HL-60/S4 (cell line): ENCODE measurements around the gene NCEH1.

Source experiments
- in situ Hi-C: fragments of 300-500 bp; cut with MboI; formaldehyde crosslinking; loops from 2 replicates; pipeline ENCODE4 v1.14.3; 2022; ENCODE audit warnings: low sequenced_read_pairs

Gene NCEH1

DNA sequence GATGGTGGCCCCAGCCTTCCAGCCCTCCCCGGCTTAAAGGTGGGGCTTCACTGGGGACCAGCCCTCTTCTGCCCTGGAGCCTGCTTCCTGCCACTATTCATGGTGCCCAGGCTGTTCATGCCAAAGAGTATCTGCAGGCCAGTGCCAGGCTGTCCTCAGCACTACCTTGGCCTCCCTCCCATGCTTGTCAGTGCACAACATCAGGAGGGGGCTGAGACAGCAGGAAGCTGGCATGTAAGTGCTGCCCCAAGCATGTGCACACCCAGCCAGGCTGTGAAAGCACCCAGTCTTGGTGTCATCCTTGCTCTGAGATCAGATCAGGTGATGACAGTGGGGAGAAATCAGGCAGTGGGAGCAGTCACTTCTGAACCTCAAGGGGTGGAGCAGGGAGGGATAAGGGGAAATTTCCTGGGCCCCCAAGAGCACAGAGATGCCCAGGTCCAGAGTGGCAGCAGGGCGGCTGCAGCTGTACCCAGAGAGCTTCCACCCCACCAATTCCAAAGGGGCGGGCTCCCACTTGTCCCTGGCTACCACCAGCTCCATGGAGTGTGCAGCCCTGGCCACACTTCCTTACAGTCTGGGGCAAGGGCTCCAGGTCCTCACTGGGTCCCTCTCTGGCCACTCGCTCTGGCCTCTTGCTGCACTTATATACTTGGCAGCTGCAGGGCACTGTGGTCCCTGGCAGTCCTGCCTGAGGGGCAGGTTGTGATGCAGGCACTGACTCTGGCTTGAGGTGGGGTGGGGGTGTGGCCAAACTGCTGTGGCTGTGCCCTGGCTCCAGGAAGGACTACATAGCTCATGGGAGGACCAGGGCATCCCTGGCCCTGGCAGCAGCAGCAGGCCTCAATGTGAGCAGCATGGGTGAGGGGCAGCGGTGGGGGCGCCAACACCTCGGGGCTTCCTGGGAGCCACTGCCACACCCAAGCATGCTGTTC, 96.3 kb downstream of the NCEH1 start:
- in situ Hi-C loops = no loop called here

DNA sequence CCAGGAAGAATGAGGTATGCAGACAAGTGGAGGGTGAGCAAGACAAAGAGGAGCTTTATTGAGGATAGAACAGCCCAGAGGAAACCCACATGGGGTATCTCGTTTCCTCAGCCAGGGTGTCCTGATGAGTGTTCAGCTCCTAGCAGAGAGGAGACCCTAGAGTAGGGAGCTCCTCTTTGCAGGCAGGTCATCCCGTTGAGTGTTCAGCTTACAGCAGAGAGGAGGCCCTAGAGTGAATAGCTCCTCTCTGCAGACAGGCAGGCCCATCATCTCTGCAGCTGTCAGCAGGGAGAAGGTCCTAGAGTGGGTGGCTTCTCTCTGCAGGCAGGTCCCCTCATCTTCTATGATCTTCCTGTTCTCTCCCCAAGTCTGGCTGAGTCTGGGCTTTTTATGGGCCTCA, 97.0 kb downstream of the NCEH1 start:
- in situ Hi-C loops = no loop called here

DNA sequence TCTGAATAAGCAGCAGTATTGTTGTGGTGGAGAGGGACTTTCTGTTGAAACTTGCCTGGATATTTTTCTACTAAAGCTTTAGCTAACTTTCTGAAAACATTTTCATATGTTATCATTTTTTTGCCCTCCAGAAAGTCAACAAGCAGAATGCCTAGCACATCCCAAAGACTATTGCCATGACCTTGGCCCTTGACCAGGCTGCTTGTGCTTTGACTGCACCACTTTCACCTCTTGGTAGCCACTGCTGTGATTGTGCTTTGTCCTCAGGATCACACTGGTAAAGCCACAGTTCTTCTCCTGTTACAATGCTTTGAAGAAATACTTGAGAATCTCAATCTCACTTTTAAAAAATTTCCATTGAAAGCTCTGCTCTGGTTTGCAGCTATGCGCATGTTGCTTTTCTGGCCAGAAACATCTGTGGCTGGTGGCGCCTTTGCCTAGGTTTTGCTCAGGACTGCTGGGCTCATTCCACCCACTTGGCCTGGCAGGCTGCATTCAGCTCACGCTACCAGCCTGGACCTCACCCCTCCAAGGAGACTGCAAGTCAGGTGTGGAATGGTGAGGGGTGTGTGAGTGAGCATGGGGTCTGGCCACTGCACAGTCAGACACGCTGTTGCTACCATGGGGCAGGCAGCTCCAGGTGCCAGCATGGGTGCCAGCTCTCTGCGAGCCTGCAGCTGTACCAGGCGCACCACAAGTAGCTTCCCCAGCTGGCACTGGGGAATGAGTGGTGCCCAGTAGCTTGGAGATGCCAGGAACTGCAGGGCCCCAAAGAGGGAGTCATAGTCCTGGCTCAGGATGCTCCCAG, 97.8 kb downstream of the NCEH1 start:
- in situ Hi-C loops = no loop called here

DNA sequence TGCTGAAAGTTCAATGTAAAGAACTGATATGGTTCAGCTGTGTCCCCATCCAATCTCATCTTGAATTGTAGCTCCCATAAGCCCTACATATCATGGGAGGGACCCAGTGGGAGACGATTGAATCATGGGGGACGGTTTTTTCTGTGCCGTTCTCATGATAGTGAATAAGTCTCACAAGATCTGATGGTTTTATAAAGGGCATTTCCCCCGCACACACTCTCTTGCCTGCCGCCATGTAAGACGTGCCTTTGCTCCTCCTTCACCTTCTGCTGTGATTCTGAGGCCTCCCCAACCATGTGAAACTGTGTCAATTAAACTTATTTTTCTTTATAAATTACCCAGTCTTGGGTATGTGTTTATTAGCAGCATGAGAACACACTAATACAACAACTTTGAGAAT, 101.1 kb downstream of the NCEH1 start:
- in situ Hi-C loops = no loop called here

DNA sequence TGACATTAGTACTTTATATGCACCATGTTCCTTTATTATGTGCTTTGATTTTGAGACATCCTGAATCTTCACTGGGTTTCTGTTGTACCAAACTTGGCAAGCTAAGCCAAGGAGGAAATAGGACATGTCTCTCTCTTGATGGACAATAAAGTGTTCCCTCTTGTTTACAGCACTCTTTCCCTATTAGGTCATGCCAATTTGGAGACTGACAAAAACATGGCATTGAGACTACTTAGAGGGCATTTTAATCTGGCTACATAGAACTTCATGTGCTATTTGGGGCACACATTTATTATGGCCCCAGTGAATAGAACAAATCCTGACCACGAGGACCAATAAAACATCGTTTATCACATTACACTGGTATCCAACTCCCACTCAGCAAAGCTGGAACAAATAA, 102.3 kb downstream of the NCEH1 start:
- in situ Hi-C loops = no loop called here

DNA sequence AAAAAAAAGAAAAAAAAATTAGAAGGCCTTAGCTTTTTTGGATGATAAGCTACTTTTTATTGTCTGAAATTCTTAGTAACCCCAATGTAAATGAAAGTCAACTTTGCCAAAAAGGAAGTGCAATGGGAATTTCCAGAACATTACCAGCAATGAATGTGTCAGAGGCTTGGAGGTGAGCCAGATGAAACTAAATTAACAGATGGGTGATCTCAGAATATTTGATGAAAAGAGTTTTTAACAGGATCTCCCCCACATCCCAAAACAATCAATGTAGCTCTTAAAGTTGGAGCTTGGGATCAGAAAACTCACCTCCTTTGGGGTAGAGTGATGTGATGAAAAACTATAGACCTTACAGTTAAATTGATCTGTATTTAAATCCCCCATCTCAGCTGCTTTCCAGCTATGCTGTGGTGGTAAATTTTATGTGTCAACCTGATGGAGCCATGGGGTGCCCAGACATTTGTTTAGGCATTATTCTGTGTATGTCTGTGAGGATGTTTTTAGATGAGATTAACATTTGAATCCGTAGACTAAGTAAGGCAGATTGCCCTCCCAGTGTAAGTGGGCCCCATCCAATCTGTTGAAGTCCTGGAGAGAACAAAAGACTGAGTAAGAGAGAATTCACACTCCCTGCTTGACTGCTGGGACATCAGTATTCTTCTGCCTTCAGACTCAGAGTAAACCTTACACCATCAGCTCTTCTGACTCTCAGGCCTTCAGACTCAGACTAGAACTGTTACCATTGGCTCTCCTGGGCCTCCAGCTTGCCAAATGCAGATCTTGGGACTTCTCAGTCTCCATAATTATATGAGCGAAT, 103.4 kb downstream of the NCEH1 start:
- in situ Hi-C loops = no loop called here

DNA sequence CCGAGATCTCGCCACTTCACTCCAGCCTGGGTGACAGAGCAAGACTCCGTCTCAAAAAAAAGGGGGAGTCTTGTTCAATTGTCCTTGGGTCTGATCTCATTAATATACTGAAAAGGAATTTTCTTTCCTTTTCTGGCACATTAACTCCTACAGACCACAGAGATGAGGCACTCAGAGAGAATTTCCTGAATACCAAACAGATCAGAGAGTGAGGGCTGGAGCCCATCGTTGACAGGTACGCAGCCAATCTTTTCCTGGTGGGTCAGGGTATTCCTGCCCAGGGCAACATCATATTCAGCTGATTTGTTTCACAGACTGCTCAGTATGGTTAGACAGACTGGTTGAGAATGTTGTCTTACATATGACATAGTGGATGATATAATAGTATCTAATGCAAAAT, 104.8 kb downstream of the NCEH1 start:
- in situ Hi-C loops = no loop called here

DNA sequence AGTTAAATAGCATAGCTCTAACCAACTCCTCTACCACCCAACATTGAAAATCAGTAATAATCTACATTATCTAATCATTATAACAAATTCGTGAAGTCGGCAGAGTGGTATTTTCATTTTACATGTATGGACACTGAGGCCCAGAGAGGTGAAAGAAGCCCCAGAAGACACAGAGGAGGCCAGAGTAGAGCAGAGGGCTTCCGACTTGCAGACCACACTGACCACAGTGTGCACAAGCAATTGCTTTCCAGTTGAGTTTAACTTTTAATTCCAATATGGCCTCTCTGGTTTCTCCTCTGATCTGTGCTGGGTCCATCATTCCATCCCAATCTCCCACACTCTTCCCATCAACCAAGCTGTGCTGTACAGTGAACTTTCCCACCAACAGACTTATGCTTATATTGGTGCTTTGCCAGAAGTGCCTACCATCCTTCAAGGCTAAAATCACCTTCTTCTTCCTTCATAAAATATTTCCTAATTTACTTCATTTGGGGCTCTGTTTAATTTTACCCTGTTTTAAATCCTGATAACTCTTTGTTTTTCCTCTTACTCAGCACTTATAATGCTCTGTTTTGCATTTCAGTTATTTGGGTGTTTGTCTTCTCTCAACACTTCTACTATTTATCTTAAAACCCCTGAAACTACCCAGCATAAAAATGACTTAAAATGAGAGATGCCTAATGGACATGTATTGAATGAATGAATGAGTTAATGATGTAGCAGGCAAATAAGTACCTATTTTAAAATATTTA, 105.8 kb downstream of the NCEH1 start:
- in situ Hi-C loops = no loop called here

DNA sequence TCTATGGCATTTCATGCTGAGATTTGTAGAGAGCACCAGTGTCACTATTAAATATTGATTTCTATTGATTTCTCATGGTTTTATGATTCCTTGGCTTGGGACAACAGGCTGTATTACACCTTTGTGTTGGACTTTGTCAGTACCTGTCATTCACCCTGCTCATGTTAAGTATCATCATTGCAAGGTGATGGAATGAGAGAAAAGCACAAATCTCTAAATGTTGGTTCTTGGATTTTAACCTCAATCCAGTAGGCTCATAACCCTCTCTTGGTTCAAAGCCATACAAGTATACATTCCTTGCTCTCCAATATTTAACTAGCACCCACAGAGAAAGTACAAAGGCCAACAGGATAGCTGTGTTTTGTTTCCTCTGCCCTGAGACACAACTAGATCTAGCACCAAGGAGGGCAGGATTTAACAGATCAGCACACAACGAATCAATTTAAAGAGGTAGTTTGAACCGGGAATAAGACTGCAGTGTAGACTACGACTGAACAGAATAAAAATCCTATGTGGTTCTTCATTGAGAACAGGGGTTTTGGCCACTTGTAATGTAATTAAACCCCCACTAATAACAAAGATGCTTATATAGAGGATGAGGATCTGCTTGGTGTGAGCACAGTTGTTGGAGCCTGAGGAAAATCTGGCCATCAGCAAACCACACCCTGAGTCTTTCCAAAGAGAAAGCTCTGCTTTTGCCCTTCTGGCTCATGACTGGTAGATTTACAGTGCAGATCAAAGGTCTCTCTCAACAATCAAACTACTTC, 109.6 kb downstream of the NCEH1 start:
- in situ Hi-C loops = no loop called here

DNA sequence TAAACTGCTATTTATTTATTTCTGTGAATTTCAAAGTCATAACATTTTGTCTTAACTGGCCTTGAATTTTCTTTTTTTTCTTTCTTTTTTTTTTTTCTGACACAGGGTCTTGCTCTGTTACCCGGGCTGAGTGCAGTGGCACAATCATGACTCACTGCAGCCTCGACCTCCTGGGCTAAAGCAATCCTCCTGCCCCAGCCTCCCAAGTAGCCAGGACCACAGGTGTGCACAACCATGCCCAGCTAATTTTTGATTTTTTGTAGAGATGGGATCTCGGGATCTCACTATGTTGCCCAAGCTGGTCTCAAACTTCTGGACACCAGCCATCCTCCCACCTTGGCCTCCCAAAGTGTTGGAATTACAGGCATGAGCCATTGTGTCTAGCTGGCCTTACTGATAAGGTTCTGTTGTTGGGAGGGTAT, 110.2 kb downstream of the NCEH1 start:
- in situ Hi-C loops = no loop called here

DNA sequence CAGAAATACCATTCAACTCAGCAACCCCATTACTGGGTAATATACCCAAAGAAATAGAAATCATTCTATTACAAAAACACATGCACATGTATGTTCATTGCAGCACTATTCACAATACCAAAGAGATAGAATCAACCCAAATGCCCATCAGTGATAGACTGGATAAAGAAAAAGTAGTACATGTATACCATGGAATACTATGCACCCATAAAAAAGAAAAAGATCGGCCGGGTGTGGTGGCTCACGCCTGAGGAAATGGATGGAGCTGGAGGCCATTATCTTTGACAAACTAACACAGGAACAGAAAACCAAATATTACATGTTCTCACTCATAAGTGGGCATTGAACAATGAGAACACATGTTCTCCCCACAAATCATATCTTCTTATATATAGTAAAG, 112.0 kb downstream of the NCEH1 start:
- in situ Hi-C loops = loop anchor here (10.0 kb wide), 1 partner anchor 114 kb away; no protein-coding TSS in a partner anchor

DNA sequence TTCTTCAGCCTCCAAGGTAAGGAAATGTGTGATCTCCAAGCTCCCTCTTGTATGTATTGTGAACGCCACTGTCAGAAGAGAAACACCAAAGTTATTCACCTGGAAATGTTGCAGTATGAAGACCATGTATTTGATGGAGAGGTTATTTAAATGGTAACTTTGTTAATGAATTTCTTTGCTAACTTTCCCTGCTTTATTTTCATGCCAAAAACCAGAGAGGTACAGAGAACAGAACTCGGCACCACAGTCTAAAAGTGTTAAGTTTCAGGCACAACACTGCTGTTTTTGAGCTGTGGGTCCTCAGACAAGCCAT, 114.5 kb downstream of the NCEH1 start:
- in situ Hi-C loops = loop anchor here (10.0 kb wide), 1 partner anchor 112 kb away; no protein-coding TSS in a partner anchor

DNA sequence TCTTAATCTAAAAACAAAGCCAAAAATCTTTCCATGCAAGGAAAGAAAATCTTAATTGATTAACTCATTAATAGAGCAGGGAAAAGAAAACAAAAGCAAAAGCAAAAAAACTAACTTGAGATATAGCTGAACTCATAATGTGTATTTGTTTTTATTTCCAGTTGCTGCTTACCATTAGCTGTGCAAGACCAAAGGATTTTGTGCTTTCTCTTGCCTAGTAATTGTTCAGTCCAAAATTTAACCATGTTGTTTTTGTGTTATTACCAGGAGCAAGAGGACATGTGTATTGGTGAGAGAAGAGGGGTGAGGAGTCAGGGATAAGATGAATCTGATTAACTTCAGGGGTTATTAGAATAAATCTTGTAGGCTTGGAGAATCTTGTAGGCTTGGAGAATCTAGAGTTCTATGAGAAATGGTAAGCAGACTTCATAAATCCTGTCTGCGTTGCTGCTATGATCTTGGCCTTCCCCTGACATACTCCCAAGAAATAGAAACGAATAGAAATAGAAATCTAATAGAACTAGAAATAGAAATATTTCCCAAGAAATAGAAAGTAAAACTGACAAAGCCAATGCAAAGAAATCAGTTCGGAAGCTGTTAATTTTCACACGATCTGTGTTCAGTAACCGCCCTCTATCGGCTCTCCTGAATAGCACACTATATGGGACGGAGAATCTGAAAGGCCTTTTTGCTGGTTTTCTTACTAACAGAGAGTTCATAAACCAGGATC, 115.0 kb downstream of the NCEH1 start:
- in situ Hi-C loops = loop anchor here (10.0 kb wide), 1 partner anchor 111 kb away; no protein-coding TSS in a partner anchor

DNA sequence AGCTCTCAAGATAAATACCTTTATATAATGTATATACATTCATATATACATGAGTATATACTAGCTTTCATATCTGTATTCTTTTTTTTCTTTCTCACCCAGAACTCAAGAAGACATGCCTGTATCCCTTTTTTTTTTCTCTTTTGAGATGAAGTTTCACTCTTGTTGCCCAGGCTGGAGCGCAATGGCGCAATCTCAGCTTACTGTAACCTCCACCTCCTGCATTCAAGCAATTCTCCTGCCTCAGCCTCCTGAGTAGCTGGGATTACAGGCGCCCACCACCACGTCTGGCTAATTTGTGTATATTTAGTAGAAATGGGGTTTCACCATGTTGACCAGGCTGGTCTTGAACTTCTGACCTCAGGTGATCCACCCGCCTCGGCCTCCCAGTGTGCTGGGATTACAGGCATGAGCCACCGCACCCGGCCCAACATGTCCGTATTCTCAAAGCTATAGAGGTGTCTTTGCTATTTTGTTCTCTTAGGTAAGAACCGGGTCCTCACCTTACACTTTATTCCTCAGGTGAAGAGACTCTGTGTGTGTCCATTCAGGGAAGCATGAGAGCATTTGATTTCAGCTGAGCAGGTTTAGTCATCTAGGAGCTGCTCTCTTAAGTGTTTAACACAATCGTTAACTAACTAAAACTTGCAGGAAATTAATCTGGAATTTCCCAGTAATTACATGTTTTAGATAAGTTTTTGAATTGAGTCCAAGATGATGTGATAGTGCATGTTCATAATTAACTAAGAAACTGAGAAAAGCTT, 115.8 kb downstream of the NCEH1 start:
- in situ Hi-C loops = loop anchor here (10.0 kb wide), 1 partner anchor 110 kb away; no protein-coding TSS in a partner anchor

DNA sequence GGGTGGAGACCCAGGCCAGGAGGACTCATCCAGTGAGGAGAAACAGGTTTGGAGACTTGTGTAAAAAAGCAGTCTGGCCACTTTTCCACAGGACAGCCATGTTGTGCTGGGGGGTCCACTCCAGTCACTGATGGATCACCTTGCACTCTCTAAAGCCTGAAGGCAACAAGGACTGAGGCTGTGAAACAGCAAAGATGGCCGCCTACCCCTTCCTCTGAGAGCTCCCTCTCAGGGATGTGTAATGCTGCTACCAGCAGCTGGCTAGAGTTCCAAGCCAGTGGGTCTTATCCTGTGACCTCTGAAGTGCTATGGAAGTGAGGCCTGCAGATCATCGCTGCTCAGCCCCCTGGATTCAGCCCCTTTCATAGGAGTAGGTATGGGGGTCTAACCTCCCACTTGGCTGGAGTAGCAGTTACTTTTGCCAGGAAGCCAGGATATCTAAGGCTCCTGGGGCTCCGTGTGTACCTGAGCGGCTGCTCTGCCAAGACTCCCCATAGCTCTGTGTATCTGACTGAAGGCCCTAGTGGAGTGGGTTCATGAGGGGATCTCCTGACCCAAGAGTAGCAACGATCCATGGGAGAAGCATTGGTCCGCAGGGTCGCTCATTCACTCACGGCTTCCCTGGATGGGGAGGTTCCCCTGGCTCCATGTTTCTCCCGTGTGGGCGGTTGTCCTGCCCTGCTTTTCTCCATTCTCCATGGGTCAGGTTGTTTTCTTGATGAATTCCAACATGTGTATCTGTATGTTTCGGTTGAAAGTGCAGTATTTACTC, 117.8 kb downstream of the NCEH1 start:
- in situ Hi-C loops = loop anchor here (10.0 kb wide), 1 partner anchor 108 kb away; no protein-coding TSS in a partner anchor

DNA sequence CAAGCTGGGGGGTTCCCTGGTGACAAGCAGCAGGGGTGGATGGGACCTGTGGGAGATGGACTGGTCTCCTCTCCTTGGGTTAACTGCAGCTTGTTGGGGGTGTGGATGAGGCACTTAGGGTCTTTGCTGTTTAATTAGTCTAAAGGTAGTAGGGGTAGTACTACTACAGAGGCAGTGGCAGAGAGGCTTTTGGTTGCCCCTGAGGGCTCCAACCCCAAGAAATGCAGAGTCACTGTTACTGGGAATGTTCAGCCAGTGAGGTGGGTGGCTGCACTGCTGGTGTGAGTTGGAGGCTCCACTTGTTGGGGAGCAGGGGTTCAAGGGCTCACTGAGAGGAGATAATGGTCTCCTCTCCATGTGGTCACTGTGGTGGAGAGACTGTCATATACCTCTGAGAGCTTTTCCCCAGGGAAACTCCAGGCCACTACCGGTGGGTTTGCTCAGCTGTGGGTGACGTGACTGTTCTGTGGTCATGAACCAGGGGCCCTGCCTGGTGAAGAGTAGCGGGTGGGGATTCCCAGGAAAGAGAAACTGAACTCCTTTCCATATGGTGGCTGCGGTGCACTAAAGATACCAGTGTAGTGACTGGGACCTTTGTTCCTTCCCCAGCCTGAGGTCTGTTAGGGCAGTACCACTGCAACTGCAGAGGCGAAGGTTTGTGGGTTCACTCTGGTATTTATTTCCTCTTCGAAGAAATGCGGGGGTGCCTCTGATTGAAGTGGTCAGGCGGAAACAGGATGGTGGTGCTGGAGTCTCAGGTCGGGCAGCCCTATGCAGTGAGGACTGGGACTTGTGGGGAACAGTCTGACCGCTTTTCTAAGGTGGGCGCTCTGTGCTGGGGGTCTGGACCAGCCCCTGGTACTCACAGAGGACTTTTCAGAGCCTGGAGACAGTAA, 118.7 kb downstream of the NCEH1 start:
- in situ Hi-C loops = loop anchor here (10.0 kb wide), 1 partner anchor 107 kb away; no protein-coding TSS in a partner anchor
